Spleen (tissue), 11 donors: Measurements from ENCODE around the gene KCNJ12. TPM values are rescaled to one million over a fixed set of nuclear protein-coding genes. Genes with fewer than 3 reads are reported as not detected.

Source experiments
- DNase-seq: peaks from one replicate; pipeline ENCODE4 v3.0.0-alpha.2; 2020
- H3K27ac ChIP-seq, 8 donors: fragments of 200-600 bp; sonication (generic) in 7 of 8; 1 replicate in 4 of 8; 2 replicates in 4 of 8; pipeline versions ENCODE4 v1.5.0 to v1.8.0; 2016 to 2021; ENCODE audit warnings: inconsistent platforms in 4 of 8, mild to moderate bottlenecking in 4 of 8, moderate library complexity in 1 of 8
- H3K27me3 ChIP-seq, 7 donors: fragments of 200-600 bp; sonication (generic) in 6 of 7; replicated peaks in 1 of 7; 1 replicate in 4 of 7; 2 replicates in 3 of 7; pipeline versions ENCODE4 v1.5.0 to v1.8.0; 2016 to 2021; ENCODE audit warnings: inconsistent platforms in 3 of 7, mild to moderate bottlenecking in 1 of 7
- H3K36me3 ChIP-seq, 6 donors: fragments of 200-600 bp; sonication (generic) in 5 of 6; 1 replicate in 4 of 6; 2 replicates in 2 of 6; pipeline versions ENCODE4 v1.5.0 to v1.8.0; 2016 to 2021; ENCODE audit warnings: inconsistent platforms in 2 of 6
- H3K4me1 ChIP-seq, 6 donors: fragments of 200-600 bp; sonication (generic) in 5 of 6; 1 replicate in 3 of 6; 2 replicates in 3 of 6; pipeline versions ENCODE4 v1.5.0 to v1.8.0; 2016 to 2021; ENCODE audit warnings: inconsistent platforms in 3 of 6
- H3K4me3 ChIP-seq, 8 donors: fragments of 200-600 bp; sonication (generic) in 7 of 8; 1 replicate in 4 of 8; 2 replicates in 4 of 8; pipeline versions ENCODE4 v1.5.0 to v1.8.0; 2016 to 2021; ENCODE audit warnings: inconsistent platforms in 4 of 8, mild to moderate bottlenecking in 4 of 8, moderate library complexity in 2 of 8
- H3K9me3 ChIP-seq, 8 donors: fragments of 200-600 bp; sonication (generic) in 7 of 8; 1 replicate in 4 of 8; 2 replicates in 4 of 8; pipeline versions ENCODE4 v1.5.0 to v1.8.0; 2016 to 2021; ENCODE audit warnings: inconsistent platforms in 4 of 8
- POLR2A ChIP-seq, 3 donors: fragments of 450-650 bp; IDR thresholded peaks; one replicate each; pipeline ENCODE4 v1.5.1; 2017; ENCODE audit warnings: antibody characterized with exemption in 3 of 3, mild to moderate bottlenecking in 1 of 3
- POLR2AphosphoS5 ChIP-seq, 3 donors: sonication (generic); formaldehyde crosslinking; IDR thresholded peaks; one replicate each; pipeline ENCODE4 v1.5.1; 2017; ENCODE audit warnings: antibody characterized with exemption in 3 of 3
- WGBS, 5 donors: extraction: QIAGEN DNeasy Blood & Tissue Kit in 3 of 5; methylation state at CpG; one replicate each; pipeline versions ENCODE4 v1.1.5 to v1.1.7; 2013 to 2018; 5-methylcytosine and 5-hydroxymethylcytosine counted together
- intact Hi-C: fragments of 100-400 bp; cut with DNase I; formaldehyde crosslinking; loops from one replicate; pipeline ENCODE4 v1.15.0; 2023; ENCODE audit warnings: low total_unique reads
- polyA plus RNA-seq, 3 donors: library from polyadenylated mRNA; stranded (reverse); fragments of 200-250 nt; gene quantifications; one replicate each; pipeline ENCODE4 v1.2.1, GENCODE V29; 2013
- total RNA-seq, 7 donors: library from RNA; depleted of rRNA in 3 of 7; stranded (reverse); fragments of >200 nt in 3 of 7; fragmentation: NEBNext Ultra II Directional in 4 of 7; extraction: Animal tissue kit (Norgen Biotek cat#: 25700) in 4 of 7; gene quantifications; one replicate each; pipeline versions ENCODE4 v1.1.0 to v1.2.1, GENCODE V29; 2016 to 2021
- TF ChIP-seq, protein P1 (sequence below), 11 experiments: fragments of 200-600 bp in 7 of 11; fragments of 450-650 bp in 4 of 11; sonication (generic) in 4 of 11; IDR thresholded peaks in 8 of 11; conservative IDR thresholded peaks in 3 of 11; 1 replicate in 7 of 11; 2 replicates in 4 of 11; pipeline versions ENCODE4 v1.4.0 to v1.8.0; 2016 to 2021; ENCODE audit warnings: antibody characterized with exemption in 11 of 11, inconsistent platforms in 4 of 11, mild to moderate bottlenecking in 1 of 11
- donor health status: healthy with polysubstance abuse.
- donor health status: DM: no; HTN: no; CAD: no; lungs with moderate emphysema.
- donor health status: DM: no; HTN: no; CAD: no.
- donor health status: Bipolar disorder and iron deficiency.
- donor health status: healthy.
- donor health status: DM: no; HTN: no; CAD: no.
- donor health status: DM: yes; HTN: yes; CAD: no.

Gene KCNJ12
- total and polyA plus RNA-seq, 10 donors, result 0.11 to 4.8 (median 2.2) TPM

- Histone ChIP-seq H3K4me1 (peaks cover 2 to 23% (median 15%) of the 10 kb centered on the region in 6 donors), H3K4me3 (no peak overlapping the region), H3K9me3 (no peaks in the 10 kb centered on the region), H3K36me3 (no peaks in the 10 kb centered on the region), H3K27me3 (peaks cover 0 to 19% (median 15%) of the 10 kb centered on the region in 7 donors), H3K27ac (no peak overlapping the region)
- TF ChIP-seq POLR2A (IDR thresholded peaks at IDR 0.05), result no peak
- TF ChIP-seq POLR2AphosphoS5 (IDR thresholded peaks at IDR 0.05), result no peak
- TF ChIP-seq, protein P1, sequence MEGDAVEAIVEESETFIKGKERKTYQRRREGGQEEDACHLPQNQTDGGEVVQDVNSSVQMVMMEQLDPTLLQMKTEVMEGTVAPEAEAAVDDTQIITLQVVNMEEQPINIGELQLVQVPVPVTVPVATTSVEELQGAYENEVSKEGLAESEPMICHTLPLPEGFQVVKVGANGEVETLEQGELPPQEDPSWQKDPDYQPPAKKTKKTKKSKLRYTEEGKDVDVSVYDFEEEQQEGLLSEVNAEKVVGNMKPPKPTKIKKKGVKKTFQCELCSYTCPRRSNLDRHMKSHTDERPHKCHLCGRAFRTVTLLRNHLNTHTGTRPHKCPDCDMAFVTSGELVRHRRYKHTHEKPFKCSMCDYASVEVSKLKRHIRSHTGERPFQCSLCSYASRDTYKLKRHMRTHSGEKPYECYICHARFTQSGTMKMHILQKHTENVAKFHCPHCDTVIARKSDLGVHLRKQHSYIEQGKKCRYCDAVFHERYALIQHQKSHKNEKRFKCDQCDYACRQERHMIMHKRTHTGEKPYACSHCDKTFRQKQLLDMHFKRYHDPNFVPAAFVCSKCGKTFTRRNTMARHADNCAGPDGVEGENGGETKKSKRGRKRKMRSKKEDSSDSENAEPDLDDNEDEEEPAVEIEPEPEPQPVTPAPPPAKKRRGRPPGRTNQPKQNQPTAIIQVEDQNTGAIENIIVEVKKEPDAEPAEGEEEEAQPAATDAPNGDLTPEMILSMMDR (IDR thresholded peaks at IDR 0.05 in 8 of 11, conservative IDR thresholded peaks at IDR 0.05 in 3 of 11), result no peak
- no peak for DNase-seq
- WGBS, 5 donors, result 76 to 86% (median 80%) methylated on average over 21 to 29 of the region's 29 CpGs
- intact Hi-C loops, result no loop called here
Measured at GRCh38 chr17:21382560-21383495, 6.7 kb downstream of the KCNJ12 start.

DNA sequence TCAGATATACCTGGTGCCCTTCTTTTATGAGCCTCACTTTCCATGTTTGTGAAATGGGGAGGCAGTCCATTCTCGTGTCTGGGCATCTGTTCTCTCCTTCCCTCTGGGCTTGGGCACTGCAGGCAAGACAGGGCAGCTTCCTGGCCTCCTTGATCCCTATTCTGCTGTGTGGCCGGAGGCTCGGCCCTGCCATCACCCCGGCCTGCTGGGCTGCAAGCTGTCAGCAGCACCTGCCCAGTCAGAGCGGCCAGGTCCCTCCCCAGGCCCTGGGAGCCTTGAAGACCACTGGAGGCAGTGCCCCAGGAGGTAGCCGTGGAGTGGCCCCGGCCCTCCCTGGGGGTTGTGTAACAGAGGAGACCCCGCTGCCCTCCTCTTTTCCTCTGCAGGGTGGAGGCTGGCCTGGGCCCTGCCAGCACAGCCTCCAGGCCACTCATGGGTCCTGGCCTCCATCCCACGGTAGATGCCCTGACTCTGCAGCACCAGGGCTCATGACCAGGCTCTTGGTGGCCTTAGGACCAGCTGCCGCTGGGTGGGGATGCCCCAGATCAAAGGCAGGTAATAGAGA is 9.2 kb downstream of the KCNJ12 start:
- H3K4me1 ChIP-seq, result peaks cover 0 to 5% (median 0%) of the 10 kb centered on the region in 6 donors
- no peak overlapping the region for H3K27ac ChIP-seq
- intact Hi-C loops, result no loop called here
- 69 to 87% (median 76%) methylated on average over 7 to 10 of the region's 10 CpGs for whole genome bisulfite sequencing, 5 donors
- H3K36me3 ChIP-seq, result no peaks in the 10 kb centered on the region
- peaks cover 0 to 7% (median 0%) of the 10 kb centered on the region in 7 donors for H3K27me3 ChIP-seq
- no peak overlapping the region for H3K4me3 ChIP-seq
- no peaks in the 10 kb centered on the region for H3K9me3 ChIP-seq
- DNase-seq, result no peak
- TF ChIP-seq POLR2A (IDR thresholded peaks at IDR 0.05), result no peak
- TF ChIP-seq, protein P1 (IDR thresholded peaks at IDR 0.05 in 8 of 11, conservative IDR thresholded peaks at IDR 0.05 in 3 of 11), result no peak
- TF ChIP-seq POLR2AphosphoS5 (IDR thresholded peaks at IDR 0.05), result no peak

DNA sequence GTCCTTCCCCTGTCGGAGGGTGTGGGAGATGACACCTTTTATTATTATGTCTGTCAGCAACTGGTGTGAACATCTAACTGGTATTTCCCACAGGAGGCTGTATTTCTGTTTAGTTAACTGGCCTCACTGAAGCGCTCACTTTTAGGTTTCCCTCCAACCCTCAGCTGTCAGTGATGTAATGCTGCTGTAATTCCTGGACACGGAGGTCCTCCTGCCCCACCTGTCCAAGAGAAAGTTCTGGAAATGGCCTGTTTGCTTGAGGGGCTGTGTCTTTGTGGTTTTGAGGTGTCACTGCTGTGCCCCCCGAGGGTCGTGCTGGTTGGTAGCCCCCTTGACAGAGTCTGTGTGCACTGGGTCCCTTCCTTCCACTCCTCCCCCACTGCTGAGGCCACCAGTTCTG is 11.5 kb downstream of the KCNJ12 start:
- peaks cover 0 to 21% (median 0%) of the 10 kb centered on the region in 7 donors for H3K27me3 ChIP-seq
- TF ChIP-seq POLR2A (IDR thresholded peaks at IDR 0.05) (no peak), POLR2AphosphoS5 (IDR thresholded peaks at IDR 0.05) (no peak)
- TF ChIP-seq, protein P1 (IDR thresholded peaks at IDR 0.05 in 8 of 11, conservative IDR thresholded peaks at IDR 0.05 in 3 of 11), result no peak
- intact Hi-C loops, result no loop called here
- no peak overlapping the region for H3K27ac ChIP-seq
- WGBS, 5 donors, result 68 to 75% (median 71%) methylated on average over 5 of the region's 5 CpGs
- H3K9me3 ChIP-seq, result no peaks in the 10 kb centered on the region
- no peak overlapping the region for H3K4me3 ChIP-seq
- DNase-seq, result no peak
- H3K36me3 ChIP-seq, result no peaks in the 10 kb centered on the region
- peaks cover 0 to 5% (median 0%) of the 10 kb centered on the region in 6 donors for H3K4me1 ChIP-seq

- peaks cover 0 to 5% (median 0%) of the 10 kb centered on the region in 6 donors for H3K4me1 ChIP-seq
- H3K27ac ChIP-seq, result no peak overlapping the region
- H3K27me3 ChIP-seq, result peaks cover 0 to 26% (median 0%) of the 10 kb centered on the region in 7 donors
- no peaks in the 10 kb centered on the region for H3K9me3 ChIP-seq
- 79 to 86% (median 83%) methylated on average over 8 to 12 of the region's 12 CpGs for WGBS, 5 donors
- H3K36me3 ChIP-seq, result no peaks in the 10 kb centered on the region
- TF ChIP-seq, protein P1 (IDR thresholded peaks at IDR 0.05 in 8 of 11, conservative IDR thresholded peaks at IDR 0.05 in 3 of 11), result no peak
- TF ChIP-seq POLR2A (IDR thresholded peaks at IDR 0.05) (no peak), POLR2AphosphoS5 (IDR thresholded peaks at IDR 0.05) (no peak)
- no peak for DNase-seq
- H3K4me3 ChIP-seq, result no peak overlapping the region
- intact Hi-C loops, result no loop called here
Measured at GRCh38 chr17:21388066-21388465, 11.9 kb downstream of the KCNJ12 start.
